HG03521 (cell line): ENCODE results near the gene CD8B2.
"Not testable (repeated sequence)": the region's sequence is repeated elsewhere in the genome, so short reads cannot be mapped to it uniquely, and the experiment has no call there.

Experiments used
- ATAC-seq: cut with Tn5 transposase; IDR thresholded peaks from one replicate; pipeline ENCODE4 v1.9.1; 2021; ENCODE audit warnings: mild to moderate bottlenecking, moderate library complexity; ENCODE audit not compliant: unreplicated experiment

CD8B2 gene

DNA sequence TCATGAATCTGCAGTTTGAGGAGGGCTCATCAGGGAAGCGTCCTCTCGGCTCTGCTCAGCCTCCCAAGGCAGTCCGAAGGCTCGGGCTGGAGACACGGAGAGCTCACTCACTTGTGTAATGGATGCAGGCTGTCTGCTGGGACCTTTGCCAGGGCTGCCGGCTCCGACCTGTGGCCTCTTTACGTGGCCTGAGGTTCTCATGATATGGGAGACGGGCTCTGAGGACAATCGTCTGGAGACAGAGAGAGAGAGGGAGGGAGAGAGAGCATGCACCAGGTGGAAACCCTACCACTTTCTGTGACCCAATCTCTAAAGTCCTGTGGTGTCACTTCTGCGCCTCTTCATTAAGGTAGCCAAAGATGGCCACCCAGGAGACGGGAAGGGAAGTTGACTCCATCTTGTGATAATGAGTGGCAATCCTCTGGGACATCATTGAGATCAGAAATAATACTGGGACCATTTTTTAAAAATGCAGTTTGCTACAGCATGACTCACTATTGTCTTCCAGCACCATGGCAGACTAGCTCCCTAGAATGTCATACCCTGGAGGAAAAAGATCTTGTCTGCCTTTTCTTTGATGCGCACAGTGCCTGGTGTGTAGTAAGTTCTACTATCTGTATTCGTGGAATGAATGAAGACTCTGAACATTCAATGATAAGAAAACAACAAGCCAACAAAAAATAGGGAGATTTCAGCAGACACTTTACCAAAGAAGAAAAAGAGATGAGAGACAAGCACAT lies 60.2 kb downstream of the CD8B2 start:
- ATAC-seq: no peak

DNA sequence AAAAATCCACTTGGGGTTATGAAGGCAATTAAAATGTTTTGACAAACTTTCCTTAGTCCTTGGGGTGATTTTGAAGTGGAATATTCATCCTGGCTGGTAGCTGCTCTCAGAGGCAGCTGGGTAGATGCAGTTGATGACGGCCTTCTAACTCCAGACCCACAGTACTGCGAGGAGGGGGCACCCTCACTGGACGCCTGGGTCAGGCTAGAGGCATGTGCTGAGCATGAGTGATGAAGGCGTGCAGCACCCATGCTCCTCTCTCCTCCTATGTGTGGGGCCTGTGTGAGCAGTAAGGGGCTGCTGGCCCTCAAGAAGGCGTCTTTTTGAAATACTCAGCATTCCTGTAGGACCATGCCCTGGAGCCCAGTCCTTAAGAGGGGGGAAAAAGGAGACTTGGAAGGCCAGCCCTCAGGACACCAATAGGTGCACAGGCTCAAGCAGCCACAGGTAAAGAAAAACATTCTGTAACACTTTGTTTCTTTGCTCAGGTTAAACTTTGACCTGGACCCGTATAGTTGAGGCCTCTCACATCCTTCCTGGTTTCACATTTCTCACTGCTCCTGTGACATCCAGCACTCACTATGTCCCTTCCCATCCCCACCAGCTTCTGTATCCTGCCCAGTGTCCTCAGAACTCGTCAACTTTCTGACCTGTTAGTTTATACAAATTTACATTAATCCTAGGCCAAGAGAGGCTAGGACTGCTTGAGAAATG lies 64.4 kb downstream of the CD8B2 start:
- no peak for ATAC-seq

DNA sequence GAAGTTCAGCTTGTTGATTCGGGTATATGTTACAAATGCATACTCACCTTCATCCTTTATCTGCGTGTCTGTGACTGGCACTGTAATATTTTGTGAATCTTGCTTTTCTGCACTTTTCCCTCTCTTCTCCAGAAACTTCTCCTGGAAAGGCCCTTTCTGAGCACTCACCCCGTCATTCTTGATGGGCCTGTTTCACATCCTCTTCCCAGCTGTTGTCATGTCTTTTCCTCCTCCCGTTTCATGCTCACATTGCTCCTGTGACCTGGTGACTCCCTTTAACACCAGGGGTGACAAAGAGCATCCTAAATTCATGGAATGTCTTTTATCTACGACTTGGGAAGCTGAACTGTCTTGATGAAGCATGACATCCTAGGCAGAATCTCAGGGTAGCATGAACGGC lies 65.8 kb downstream of the CD8B2 start:
- ATAC-seq: no peak

DNA sequence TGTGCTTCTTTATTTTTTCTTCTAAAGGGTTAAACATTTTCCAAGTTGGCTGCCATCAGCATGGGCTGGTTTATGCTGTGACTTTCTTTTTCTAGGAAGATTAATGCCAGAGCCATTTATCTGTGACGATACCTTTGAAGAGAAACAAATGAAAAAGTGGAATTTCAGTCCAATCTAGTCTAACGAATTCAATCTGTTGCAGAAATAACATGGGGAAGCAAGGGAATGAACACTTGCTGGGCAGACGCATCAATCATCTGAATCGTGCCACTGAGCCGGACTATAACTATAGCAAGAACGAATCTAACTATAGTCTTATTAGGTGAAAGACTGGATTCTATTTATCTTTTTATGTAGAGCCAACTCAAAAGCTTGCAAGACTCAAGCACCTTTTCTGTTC lies 66.2 kb downstream of the CD8B2 start:
- ATAC-seq: no peak

DNA sequence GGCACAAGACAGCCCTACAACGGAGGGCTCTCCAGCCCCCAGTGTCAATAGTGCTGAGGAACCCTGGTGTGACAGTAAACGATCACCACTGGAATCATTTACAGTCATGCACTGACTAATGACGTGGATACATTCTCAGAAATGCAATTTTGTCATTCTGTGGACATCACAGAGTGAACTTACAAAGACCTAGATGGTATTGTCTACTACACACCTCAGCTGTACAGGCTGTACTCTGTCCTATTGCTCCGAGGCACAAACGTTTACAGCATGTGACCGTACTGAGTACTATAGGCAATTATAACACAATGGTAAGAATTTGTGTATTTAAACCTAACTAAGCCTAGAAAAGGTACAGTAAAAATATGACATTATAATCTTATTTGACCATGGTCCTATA lies 67.2 kb downstream of the CD8B2 start:
- no peak for ATAC-seq

DNA sequence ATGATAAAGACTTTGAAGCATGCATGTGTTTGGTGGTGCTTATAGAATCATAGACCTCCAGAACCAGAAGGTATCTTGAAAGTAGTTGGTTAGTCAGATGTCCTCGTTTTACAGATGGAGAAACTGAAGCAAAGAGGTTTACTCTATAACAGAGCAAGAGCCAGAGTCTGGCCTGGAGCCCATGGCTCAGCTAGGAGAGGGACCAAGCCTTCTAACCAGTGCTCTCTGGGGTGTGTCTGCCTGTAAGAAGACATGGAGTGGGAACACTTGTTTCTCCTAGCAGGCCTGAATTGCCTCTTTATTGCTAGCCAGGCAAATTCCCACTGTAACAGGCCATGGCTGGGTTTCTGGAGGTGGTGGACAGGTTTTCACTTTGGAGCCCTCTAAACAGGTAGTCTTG lies 67.9 kb downstream of the CD8B2 start:
- no peak for ATAC-seq

DNA sequence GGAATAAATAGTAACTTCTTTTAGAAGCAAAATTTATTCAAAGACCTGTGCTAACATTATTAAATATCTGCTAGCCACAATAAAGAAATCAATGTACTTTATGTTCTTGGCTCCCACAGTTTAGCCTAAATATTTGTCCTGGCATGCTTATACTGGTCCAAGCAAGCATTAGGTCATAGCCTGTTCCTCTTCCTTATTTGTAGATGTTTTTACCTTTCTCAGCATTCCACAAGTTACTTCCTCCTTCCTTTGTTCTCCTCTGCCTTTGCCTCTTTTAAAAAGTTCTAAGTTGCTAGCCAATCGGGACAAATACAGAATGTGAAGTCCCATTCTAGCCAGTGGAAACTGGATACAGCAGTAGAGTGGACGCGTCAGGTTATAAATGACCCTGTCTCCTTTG lies 72.6 kb downstream of the CD8B2 start:
- not testable (repeated sequence) for ATAC-seq

DNA sequence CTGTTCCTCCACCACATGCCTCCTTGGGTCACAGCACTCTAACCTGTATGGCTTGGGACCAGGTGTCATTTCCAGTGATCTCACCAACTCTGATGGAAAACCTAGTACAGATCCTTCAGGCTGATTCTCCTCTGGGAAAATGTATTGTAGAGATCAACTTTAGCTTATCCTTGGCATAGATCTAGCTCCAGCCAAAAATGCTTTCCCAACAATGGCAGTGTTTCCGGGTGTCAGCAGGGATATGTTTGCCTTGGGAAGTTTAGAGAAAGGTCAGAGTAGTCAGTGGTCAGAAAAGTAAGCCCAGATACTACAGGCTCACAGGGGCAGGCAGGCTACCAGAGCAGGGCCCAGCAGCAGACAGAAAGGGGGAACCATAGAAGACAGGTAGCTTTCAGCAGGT lies 73.6 kb downstream of the CD8B2 start:
- no peak for ATAC-seq

DNA sequence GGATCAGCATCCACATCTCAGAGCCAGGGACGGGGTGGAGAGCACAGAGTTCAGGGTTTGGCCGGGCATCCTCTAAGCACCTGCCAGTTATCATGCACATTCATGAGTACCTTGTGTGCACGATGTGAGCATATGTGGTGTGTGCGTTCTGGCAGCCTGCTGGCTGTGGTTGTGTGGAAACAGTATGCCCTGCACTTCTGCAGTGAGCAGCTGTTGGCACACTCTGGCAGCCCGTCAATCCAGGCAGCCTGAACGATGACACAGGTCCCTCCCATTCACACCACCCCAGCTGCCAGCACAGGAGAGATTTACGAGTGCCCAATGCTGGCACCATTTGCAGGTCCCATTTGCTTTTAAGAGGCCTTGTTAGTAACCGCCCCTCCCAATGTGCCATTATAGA lies 74.2 kb downstream of the CD8B2 start:
- no peak for ATAC-seq

DNA sequence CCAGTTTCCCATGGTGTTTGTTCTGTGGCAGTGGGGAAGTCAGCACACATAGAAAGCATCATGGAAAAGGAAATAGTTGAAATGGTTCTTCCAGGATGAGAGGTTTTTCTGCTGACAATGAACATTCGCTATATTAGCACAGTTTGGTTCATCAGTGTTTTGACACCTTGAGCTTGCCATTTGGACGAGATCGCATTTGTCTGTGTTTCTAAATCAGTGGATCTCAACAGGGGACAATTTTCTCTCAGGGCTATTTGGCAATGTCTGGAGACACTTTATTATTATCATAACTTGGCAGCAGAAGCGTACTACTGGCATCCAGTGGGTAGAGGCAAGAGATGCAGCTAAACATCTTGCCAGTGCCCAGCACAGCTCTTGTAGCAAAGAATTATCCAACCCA lies 74.6 kb downstream of the CD8B2 start:
- no peak for ATAC-seq

DNA sequence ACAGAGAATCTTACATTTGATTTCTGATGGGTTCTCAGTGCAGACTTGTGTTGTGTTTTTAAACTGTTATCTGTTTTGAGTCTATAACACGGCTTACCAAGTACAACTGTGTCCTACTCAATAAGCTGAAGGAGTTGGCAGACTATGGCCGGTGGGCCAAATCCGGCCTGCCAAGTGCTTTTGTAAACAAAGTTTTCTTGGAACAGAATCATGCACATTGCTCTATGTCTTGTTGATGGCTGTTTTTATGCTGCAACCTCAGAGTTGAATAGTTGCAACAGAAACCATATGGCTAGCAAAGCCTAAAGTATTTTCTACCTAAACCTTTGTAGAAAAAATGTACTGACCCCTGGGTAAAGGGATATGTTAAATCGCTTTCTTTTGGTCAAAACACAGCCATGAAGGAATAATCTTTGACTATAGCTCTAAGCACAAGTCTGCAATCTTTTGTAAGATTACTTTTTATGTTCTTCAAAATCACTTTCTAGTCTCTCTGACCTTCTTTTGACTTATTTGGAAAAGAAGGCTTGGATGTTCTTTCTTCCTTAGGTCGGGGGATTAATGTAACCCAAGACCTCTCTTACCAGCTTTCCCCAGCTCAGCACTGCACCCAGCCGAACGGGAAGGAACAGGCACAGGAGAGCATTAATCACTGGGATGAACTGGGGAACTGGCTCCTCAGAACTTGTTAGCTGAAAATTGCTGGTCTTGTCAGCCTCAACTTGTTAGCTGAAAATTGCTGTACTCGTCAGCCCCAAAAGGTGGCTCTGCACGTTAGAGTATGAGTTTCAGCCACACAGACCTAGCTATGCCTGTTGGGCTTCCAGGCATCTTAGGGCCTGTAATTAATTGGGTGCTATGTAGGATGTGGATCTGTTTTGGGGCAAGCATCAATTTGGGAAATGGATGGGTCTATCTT lies 75.4 kb downstream of the CD8B2 start:
- ATAC-seq: no peak

DNA sequence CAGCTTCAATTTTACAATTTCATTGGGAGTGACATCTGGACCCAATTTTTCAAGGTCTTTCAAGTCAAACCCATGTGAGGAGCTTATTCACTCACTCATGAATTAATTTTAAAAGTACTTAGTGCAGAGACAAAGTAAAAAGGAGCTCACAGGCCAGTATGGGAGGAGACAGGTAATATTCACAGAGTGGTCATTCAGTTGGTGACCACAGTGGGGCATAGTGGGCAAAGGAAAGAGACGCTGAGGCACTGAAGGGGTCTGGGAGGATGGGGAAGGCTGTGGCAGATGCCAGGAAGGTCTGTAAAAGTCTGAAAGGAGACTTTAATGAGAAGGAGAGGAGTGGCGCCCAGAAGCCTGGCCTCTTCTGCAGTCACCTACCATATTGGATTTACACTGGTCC lies 76.0 kb downstream of the CD8B2 start:
- no peak for ATAC-seq

DNA sequence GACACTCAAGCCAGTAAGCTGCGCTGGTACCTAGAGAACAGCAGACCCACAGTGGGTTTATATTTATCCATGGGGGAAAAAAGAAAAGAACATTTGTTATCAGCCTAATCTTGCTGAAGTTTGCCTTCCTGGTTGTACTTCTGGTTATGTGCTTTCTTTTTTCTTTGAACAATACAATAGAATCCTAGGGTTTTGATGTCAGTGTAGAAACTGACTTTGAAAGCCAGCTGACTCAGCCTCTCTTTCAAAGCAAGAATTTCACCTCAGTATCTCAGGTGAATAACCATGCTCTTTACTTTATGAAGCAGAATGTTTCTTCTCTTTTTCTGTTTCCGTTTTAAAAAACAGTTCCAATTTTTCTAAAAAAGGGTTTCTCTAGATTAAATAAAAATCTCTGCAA lies 78.4 kb downstream of the CD8B2 start:
- ATAC-seq: no peak

DNA sequence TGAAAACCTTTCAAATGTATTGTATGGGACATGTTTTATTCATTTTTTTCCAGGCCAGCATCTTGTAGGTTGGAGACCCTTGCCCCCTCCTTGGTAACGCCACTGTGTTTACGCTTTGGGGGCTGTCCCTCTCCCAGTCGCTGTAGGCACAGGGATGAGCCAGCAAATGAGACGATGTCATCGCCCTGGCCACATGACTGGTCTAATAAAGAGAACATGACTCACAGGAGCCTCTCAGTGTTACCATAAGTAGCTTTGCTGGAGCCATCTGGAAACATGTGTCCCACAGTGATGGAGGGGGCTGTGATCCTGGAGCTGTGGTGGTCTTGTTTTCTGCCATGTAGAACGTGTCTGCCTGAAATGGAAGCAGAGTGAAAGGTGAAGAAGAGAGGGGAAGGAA lies 78.9 kb downstream of the CD8B2 start:
- no peak for ATAC-seq

DNA sequence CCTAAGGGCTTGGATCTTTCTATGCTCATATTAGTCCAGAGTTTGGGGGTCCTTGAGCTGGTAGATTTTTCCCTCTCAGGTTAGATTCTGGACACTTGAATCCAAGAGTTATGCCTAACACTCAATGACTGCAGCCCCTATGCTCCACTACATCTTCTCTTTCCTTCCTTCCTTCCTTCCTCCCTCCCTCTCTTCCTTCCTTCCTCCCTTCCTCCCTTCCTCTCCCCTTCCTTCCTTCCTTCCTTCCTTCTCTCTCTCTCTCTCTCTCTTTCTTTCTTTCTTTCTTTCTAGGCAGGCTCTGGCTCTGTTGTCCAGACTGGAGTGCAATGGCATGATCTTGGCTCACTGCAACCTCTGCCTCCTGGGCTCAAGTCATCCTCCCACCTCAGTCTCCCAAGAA lies 79.3 kb downstream of the CD8B2 start:
- ATAC-seq: not testable (repeated sequence)

DNA sequence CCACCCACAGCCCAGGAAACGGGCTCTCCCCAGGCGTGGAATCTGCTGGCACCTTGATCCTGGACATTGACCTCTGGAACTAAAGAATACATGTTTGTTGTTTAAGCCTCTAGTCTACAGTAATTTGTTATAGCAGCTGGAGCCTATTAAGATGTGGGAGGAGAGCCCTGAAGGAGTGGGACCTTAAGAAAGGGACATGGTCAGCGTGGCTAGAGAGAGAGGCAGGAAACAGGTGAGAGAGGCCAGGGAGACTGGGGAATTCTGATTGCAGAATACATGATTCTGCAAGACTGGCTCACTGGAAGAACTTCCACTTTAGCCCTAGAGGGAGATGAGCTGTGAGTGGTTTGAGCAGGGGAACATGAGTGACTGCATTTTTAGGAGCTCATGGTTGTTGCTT lies 83.2 kb downstream of the CD8B2 start:
- no peak for ATAC-seq
